Muscle of leg (tissue), 11 donors: ENCODE data around the gene SNTB2. TPM values are rescaled to one million over a fixed set of nuclear protein-coding genes. Genes with fewer than 3 reads are reported as not detected.
A peak's percentile ranks its signal among the peaks of the same experiment; 100 is the strongest.

Experiments used
- DNase-seq: peaks from one replicate; pipeline ENCODE4 v3.0.0; 2013
- H3K27ac ChIP-seq: one replicate; pipeline ENCODE4 v1.5.1; 2013; ENCODE audit warnings: mild to moderate bottlenecking, low read length, control low read depth
- H3K27me3 ChIP-seq: one replicate; pipeline ENCODE4 v1.6.1; 2013; ENCODE audit warnings: low read length; ENCODE audit not compliant: control insufficient read depth, insufficient read depth
- H3K36me3 ChIP-seq: one replicate; pipeline ENCODE4 v1.6.1; 2013; ENCODE audit warnings: low read length; ENCODE audit not compliant: control insufficient read depth, insufficient read depth
- H3K4me1 ChIP-seq: one replicate; pipeline ENCODE4 v1.6.1; 2013; ENCODE audit warnings: low read length; ENCODE audit not compliant: control insufficient read depth, insufficient read depth
- H3K4me3 ChIP-seq: one replicate; pipeline ENCODE4 v1.5.1; 2013; ENCODE audit warnings: low read length, control low read depth
- H3K9me3 ChIP-seq: replicated peaks from 2 replicates; pipeline ENCODE4 v1.6.1; 2013; ENCODE audit warnings: low read depth, low read length; ENCODE audit not compliant: control insufficient read depth
- WGBS: methylation state at CpG from one replicate; pipeline ENCODE4 v1.1.5; 2013; ENCODE audit warnings: missing lambda C conversion rate; ENCODE audit not compliant: insufficient coverage; 5-methylcytosine and 5-hydroxymethylcytosine counted together
- polyA plus RNA-seq, 8 donors: library from polyadenylated mRNA; unstranded; fragments of 120-200 nt; gene quantifications; one replicate each; pipeline versions ENCODE4 v1.2.1 to v1.2.3, GENCODE V29; 2013; ENCODE audit warnings: inconsistent platforms in 1 of 8, low replicate concordance in 1 of 8; ENCODE audit not compliant: insufficient read length in 8 of 8, insufficient read depth in 1 of 8
- total RNA-seq: library from RNA; stranded (reverse); fragments of 120-200 nt; gene quantifications from one replicate; pipeline ENCODE4 v1.2.4, GENCODE V29; 2013

SNTB2 gene
- total and polyA plus RNA-seq, 9 donors = 10.4 to 21.2 (median 14.3) TPM

- H3K4me3 ChIP-seq = no peak overlapping the region
- no peaks in the 10 kb centered on the region for H3K9me3 ChIP-seq
- peaks cover 20% of the 10 kb centered on the region for H3K4me1 ChIP-seq
- H3K27ac ChIP-seq = no peak overlapping the region
- no peaks in the 10 kb centered on the region for H3K36me3 ChIP-seq
- DNase-seq = no peak
- 63% methylated on average over 1 of the region's 2 CpGs for WGBS
- no peaks in the 10 kb centered on the region for H3K27me3 ChIP-seq
Measured at GRCh38 chr16:69191136-69191535, 4.2 kb downstream of the SNTB2 start.

- no peak overlapping the region for H3K4me3 ChIP-seq
- DNase-seq = no peak
- no peaks in the 10 kb centered on the region for H3K9me3 ChIP-seq
- H3K27ac ChIP-seq = no peak overlapping the region
- H3K4me1 ChIP-seq = peaks cover 10% of the 10 kb centered on the region
- H3K27me3 ChIP-seq = no peaks in the 10 kb centered on the region
- H3K36me3 ChIP-seq = no peaks in the 10 kb centered on the region
Measured at GRCh38 chr16:69193855-69194254, 6.9 kb downstream of the SNTB2 start.

GRCh38 chr16:69194488-69194887, 7.5 kb downstream of the SNTB2 start:
- Histone ChIP-seq H3K27ac (no peak overlapping the region), H3K27me3 (no peaks in the 10 kb centered on the region), H3K9me3 (no peaks in the 10 kb centered on the region), H3K4me3 (no peak overlapping the region), H3K4me1 (peaks cover 6% of the 10 kb centered on the region), H3K36me3 (no peaks in the 10 kb centered on the region)
- peak; percentile 33 for DNase-seq

GRCh38 chr16:69195369-69196029, 8.5 kb downstream of the SNTB2 start:
- Histone ChIP-seq H3K27me3 (no peaks in the 10 kb centered on the region), H3K36me3 (no peaks in the 10 kb centered on the region), H3K27ac (no peak overlapping the region), H3K4me3 (no peak overlapping the region), H3K9me3 (no peaks in the 10 kb centered on the region), H3K4me1 (peaks cover 6% of the 10 kb centered on the region)
- no peak for DNase-seq
- no CpG with 5 or more reads among the region's 4 CpGs for WGBS

- Histone ChIP-seq H3K4me3 (no peak overlapping the region), H3K4me1 (peaks cover 6% of the 10 kb centered on the region), H3K36me3 (no peaks in the 10 kb centered on the region), H3K27ac (no peak overlapping the region), H3K27me3 (no peaks in the 10 kb centered on the region), H3K9me3 (no peaks in the 10 kb centered on the region)
- no peak for DNase-seq
Measured at GRCh38 chr16:69197573-69197972, 10.6 kb downstream of the SNTB2 start.

- no CpG with 5 or more reads among the region's 7 CpGs for WGBS
- DNase-seq = no peak
- Histone ChIP-seq H3K27me3 (no peaks in the 10 kb centered on the region), H3K4me1 (peaks cover 4% of the 10 kb centered on the region), H3K9me3 (no peaks in the 10 kb centered on the region), H3K4me3 (no peak overlapping the region), H3K27ac (no peak overlapping the region), H3K36me3 (no peaks in the 10 kb centered on the region)
Measured at GRCh38 chr16:69199382-69199781, 12.4 kb downstream of the SNTB2 start.

GRCh38 chr16:69201291-69201690, 14.3 kb downstream of the SNTB2 start:
- Histone ChIP-seq H3K4me1 (no peaks in the 10 kb centered on the region), H3K27me3 (no peaks in the 10 kb centered on the region), H3K36me3 (no peaks in the 10 kb centered on the region), H3K4me3 (no peak overlapping the region), H3K9me3 (no peaks in the 10 kb centered on the region), H3K27ac (no peak overlapping the region)
- WGBS = no CpG with 5 or more reads among the region's 2 CpGs
- DNase-seq = no peak

- no peak overlapping the region for H3K27ac ChIP-seq
Measured at GRCh38 chr16:69201787-69202186, 14.8 kb downstream of the SNTB2 start.

GRCh38 chr16:69204172-69204571, 17.2 kb downstream of the SNTB2 start:
- H3K4me3 ChIP-seq = no peak overlapping the region
- no peaks in the 10 kb centered on the region for H3K27me3 ChIP-seq
- H3K27ac ChIP-seq = no peak overlapping the region
- no peak for DNase-seq
- H3K4me1 ChIP-seq = no peaks in the 10 kb centered on the region
- no peaks in the 10 kb centered on the region for H3K9me3 ChIP-seq
- H3K36me3 ChIP-seq = no peaks in the 10 kb centered on the region

More at GRCh38 chr16:69201787-69202186, 14.8 kb downstream of the SNTB2 start:
- no peaks in the 10 kb centered on the region for H3K27me3 ChIP-seq
- no peaks in the 10 kb centered on the region for H3K36me3 ChIP-seq
- no peak overlapping the region for H3K4me3 ChIP-seq
- DNase-seq = no peak
- H3K9me3 ChIP-seq = no peaks in the 10 kb centered on the region
- no peaks in the 10 kb centered on the region for H3K4me1 ChIP-seq
- WGBS = 50% methylated on average over 2 of the region's 2 CpGs

GRCh38 chr16:69209735-69210134, 22.8 kb downstream of the SNTB2 start:
- no CpG with 5 or more reads among the region's 4 CpGs for WGBS
- Histone ChIP-seq H3K9me3 (no peaks in the 10 kb centered on the region), H3K27ac (no peak overlapping the region), H3K27me3 (no peaks in the 10 kb centered on the region), H3K4me1 (no peaks in the 10 kb centered on the region), H3K36me3 (no peaks in the 10 kb centered on the region), H3K4me3 (no peak overlapping the region)
- no peak for DNase-seq

- no peak for DNase-seq
- no CpG with 5 or more reads among the region's 1 CpG for WGBS
- H3K9me3 ChIP-seq = no peaks in the 10 kb centered on the region
- no peak overlapping the region for H3K27ac ChIP-seq
- H3K36me3 ChIP-seq = no peaks in the 10 kb centered on the region
- no peak overlapping the region for H3K4me3 ChIP-seq
- H3K4me1 ChIP-seq = no peaks in the 10 kb centered on the region
- H3K27me3 ChIP-seq = no peaks in the 10 kb centered on the region
Measured at GRCh38 chr16:69217433-69217832, 30.5 kb downstream of the SNTB2 start.
